AG09309 (cell line): ENCODE data around the gene RCL1.

Source experiments
- DNase-seq: peaks from one replicate; pipeline ENCODE4 v3.0.0-alpha.2; 2010; ENCODE audit warnings: low read depth
- H3K4me3 ChIP-seq: 2 replicates; pipeline ENCODE4 v1.5.1; 2011; ENCODE audit warnings: mild to moderate bottlenecking, low read depth, low read length, moderate library complexity; ENCODE audit not compliant: control insufficient read depth
- TF ChIP-seq, protein P1 (sequence below): IDR thresholded peaks from 2 replicates; pipeline ENCODE4 v1.5.1; 2011; ENCODE audit warnings: mild to moderate bottlenecking, low read depth, low read length, inconsistent platforms; ENCODE audit not compliant: insufficient read depth, control insufficient read depth; ENCODE audit errors: missing control alignments

RCL1 gene

DNA sequence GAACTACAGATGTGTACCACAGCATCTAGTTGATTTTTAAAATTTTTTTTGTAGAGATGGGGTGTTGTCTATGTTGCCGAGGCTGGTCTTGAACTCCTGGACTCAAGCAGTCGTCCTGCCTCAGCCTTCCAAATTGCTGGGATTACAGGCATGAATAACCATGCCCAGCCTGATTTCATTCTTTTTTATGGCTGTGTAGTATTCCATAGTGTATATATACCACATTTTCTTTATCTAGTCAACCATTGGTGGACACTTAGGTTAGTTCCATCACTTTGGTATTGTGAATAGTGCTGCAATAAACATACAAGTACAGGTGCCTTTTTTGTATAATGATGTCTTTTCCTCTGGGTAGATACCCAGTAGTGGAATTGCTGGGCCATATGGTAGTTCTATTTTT is 3.8 kb downstream of the RCL1 start:
- no peak overlapping the region for H3K4me3 ChIP-seq
- TF ChIP-seq, protein P1, sequence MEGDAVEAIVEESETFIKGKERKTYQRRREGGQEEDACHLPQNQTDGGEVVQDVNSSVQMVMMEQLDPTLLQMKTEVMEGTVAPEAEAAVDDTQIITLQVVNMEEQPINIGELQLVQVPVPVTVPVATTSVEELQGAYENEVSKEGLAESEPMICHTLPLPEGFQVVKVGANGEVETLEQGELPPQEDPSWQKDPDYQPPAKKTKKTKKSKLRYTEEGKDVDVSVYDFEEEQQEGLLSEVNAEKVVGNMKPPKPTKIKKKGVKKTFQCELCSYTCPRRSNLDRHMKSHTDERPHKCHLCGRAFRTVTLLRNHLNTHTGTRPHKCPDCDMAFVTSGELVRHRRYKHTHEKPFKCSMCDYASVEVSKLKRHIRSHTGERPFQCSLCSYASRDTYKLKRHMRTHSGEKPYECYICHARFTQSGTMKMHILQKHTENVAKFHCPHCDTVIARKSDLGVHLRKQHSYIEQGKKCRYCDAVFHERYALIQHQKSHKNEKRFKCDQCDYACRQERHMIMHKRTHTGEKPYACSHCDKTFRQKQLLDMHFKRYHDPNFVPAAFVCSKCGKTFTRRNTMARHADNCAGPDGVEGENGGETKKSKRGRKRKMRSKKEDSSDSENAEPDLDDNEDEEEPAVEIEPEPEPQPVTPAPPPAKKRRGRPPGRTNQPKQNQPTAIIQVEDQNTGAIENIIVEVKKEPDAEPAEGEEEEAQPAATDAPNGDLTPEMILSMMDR: no peak
- DNase-seq: no peak

DNA sequence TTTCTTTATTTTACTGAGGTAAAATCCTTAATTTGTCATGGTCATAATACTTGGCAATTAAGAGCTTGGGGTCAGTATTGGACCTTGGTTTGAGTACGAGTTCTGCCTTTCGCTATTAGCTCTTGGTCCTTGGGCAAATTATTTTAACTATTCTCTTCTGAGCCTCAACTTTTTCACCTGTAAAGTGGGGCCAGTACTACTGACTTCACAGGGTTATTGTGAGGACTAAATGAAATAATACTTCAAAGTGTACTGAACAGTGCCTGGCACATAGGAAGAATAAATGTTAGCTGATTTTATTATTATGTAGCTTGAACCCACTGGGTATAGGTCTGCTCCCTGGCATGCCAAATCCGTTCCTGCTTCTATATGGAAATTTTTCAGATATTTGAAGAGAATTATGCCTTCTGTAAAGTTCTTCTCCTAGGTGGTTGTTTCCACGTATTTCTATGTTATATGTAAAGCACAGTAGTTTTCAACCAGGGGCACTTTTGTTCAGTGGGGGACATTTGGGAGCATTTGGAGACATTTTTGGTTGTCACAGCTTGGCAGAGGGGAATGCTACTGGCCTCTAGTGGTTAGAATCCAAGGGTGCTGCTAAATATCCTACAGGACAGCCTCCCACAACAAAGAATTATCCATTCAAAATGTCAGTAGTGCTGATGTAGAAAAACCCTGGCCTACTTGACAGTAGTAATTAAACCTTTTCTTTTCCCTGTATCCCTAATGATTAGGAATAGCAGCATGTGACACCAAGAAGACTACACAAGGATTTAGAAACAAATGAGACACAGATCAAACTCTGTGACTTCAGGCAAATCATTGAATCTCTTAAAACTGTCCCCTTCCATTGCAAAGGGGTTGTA is 4.5 kb downstream of the RCL1 start:
- TF ChIP-seq, protein P1: peak; percentile 85
- no peak for DNase-seq
- no peak overlapping the region for H3K4me3 ChIP-seq

DNA sequence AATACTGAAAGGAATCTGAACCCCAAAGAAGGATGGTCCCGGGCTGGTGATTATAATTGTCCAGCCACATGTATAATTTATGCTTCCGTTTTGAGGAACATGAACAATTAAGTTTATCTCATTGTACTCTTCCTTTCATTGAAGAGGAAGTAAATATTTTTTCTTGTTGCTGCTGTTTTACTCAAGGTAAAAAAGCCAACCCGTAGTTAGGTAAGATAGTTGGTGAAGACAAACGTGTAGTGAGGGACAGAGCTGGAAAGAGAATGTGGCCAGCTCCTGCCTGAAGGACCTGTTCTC is 5.1 kb downstream of the RCL1 start:
- DNase-seq: no peak
- TF ChIP-seq, protein P1: no peak
- no peak overlapping the region for H3K4me3 ChIP-seq

DNA sequence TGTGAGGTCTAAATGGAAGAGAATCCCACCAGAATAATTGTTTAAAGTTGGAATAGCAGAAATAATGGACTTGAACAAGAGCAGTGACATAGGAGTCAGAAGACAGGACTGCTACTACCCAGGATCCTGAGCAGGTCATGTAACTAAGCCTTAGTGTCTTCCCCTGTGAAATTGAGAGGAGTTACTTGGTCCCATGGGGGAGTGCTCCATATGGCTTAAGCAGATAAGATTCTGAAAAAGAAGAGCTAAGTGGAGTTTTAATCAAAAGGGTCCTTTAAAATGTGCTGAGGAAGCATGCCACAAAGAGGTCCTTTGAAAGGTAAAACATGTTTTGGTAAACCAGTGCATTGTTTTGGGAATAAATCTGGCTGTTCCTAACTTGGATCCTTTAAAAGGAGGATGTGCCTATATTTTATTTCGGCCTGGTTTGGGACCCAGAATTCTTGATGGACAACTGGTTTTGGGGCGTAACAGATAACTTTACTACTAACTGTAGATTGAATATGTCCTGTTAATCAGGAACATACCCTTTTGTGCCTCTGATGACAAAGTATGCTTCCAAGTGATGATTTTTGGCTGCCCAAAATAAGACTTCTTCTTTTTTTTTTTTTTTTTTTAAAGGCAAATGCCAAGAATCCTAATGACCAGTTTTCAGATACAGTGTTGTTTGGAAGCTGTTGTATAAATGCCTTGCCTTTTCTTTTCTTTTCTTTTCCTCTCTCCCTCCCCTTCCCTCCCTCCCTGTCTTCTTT is 5.7 kb downstream of the RCL1 start:
- TF ChIP-seq, protein P1: no peak
- H3K4me3 ChIP-seq: no peak overlapping the region
- DNase-seq: no peak

DNA sequence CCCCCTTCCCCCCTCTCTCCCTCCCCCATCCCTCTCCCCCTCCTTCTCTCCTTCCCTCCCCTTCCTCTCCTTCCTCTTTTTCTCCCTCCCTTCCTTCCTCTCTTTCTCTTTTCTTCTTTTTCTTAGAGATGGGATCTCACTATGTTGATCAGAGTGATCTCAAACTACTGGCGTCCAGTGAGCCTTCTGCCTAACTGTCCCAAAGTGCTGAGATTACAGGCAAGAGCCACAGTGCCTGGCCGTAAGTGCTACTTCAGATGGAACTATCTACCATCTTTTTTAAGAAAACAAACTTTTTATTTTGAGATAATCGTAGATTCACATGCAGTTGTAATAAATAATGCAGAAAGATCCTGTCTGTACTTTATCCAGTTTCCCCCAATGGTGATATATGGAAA is 6.3 kb downstream of the RCL1 start:
- H3K4me3 ChIP-seq: no peak overlapping the region
- TF ChIP-seq, protein P1: no peak
- no peak for DNase-seq

DNA sequence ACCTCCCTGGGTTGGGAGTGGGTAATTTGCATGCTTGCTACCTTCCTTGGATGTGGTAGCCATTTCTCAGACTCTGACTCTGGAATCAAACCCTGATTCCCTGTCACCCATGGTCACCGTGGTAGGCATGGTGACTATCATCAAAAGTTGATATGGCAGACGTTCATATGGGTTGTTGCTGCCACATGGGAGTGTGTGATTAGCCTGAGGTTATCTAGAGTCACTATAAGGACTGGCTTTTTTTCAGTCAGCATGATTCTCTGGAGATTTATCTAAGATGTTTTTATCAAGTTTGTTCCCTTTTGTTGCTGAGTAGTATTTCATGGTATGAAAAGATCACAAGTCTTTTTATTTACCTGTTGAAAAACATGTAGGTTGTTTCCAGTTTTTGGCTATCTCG is 7.0 kb downstream of the RCL1 start:
- TF ChIP-seq, protein P1: no peak
- no peak for DNase-seq
- H3K4me3 ChIP-seq: no peak overlapping the region
